ENCODE results near the gene DNAH11. TPM values are rescaled to one million over a fixed set of nuclear protein-coding genes. Genes with fewer than 3 reads are reported as not detected.

DNAH11 gene
- total RNA-seq, 1 experiment from 2014 or later, result 0.39 TPM

DNA sequence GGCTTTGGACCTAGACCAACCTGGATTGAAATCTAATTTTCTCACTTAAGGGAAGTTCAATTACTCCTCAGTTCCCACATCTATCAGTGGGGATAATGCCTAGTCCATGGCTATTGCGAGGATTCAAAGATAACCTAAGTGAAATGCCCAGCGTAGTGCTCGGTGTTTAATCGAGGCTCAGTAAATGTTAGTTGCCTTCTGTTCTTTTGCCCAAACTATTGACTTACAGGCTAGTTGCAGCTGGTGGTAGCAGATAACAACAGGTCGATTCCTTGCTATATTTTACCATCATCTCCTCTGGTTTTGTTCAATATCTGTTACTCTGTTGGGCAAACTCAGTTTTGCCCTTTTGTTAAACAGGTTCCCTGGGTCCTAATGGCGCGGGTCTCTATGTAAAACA, 22.8 kb downstream of the DNAH11 start:
- ChIA-PET POLR2A (no interaction called here), CTCF (no interaction called here)
- intact Hi-C loops (cut with micrococcal nuclease), result loop anchor here (5.0 kb wide), 2 partner anchors 303 to 783 kb away; no protein-coding TSS in a partner anchor

DNA sequence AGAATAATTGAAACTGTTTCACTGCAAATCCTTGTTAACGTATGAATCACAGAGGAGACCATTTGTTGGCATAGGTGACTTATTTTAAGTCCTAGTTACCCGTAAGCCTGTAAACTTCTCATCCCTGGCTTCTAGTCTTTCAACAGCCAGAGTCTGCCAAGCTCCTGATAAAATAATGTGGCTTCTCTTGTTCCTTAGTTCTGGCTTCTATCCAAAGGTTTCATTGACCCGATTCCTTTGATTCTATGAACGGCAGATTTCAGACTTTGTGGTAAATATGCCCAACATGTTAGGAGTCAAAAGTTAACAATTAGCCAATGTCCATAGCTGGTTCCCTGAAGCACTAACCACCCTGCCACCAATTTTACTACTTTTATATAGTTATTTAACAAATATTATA, 23.3 kb downstream of the DNAH11 start:
- Histone ChIP-seq H3K4me1 (ENCODE audit: control insufficient read depth in 1 of 2, insufficient read depth in 2 of 2, low read length in 2 of 2) (no peaks in the 10 kb centered on the region), H3K36me3 (ENCODE audit: control insufficient read depth in 1 of 2, insufficient read depth in 2 of 2, low read length in 2 of 2) (no peaks in the 10 kb centered on the region), H3K4me3 (replicated peaks in 1 of 2; ENCODE audit: low read depth in 1 of 2, low read length in 2 of 2) (no peak overlapping the region), H3K4me2 (ENCODE audit: low read length) (no peak overlapping the region), H4K20me1 (ENCODE audit: insufficient read depth) (no peaks in the 10 kb centered on the region), H3K9ac (ENCODE audit: low read length) (no peak overlapping the region), H3K9me2 (ENCODE audit: insufficient read depth) (no peaks in the 10 kb centered on the region), H3K27ac (ENCODE audit: low read depth, low read length) (no peak overlapping the region), H2AFZ (ENCODE audit: low read depth, low read length, poor library complexity, severe bottlenecking) (no peak overlapping the region), H3K27me3 (ENCODE audit: insufficient read depth, low read length) (no peaks in the 10 kb centered on the region), H3K9me3 (ENCODE audit: control insufficient read depth in 1 of 2, insufficient read depth in 1 of 2, low read depth in 1 of 2, low read length in 2 of 2) (no peaks in the 10 kb centered on the region), H3K79me2 (ENCODE audit: insufficient read depth, low read length) (no peaks in the 10 kb centered on the region)
- intact Hi-C loops (cut with micrococcal nuclease), result loop anchor here (5.0 kb wide), 2 partner anchors 304 to 784 kb away; no protein-coding TSS in a partner anchor
- no peak for DNase-seq (ENCODE audit: low read depth, low spot score)
- BruUV-seq (replicated peaks), result no TSS peak
- ATAC-seq, result no peak
- ChIA-PET POLR2A (no interaction called here), RAD21 (ENCODE audit: low non-redundant PET in 1 of 2, low total read pairs in 2 of 2, uncharacterized antibody in 2 of 2, unreplicated experiment in 2 of 2) (no interaction called here), CTCF (interaction anchor here (0.8 kb wide), 1 partner anchor 304 kb away, joined by 3 read pairs; no protein-coding TSS in a partner anchor)
- TF ChIP-seq JUND (IDR thresholded peaks at IDR 0.05), result no peak
- TF ChIP-seq CBX3 (IDR thresholded peaks at IDR 0.05; ENCODE audit: low read depth), result no peak
- no peak for TF ChIP-seq SP1 (IDR thresholded peaks at IDR 0.05; ENCODE audit: low read depth)
- TF ChIP-seq, protein P1, sequence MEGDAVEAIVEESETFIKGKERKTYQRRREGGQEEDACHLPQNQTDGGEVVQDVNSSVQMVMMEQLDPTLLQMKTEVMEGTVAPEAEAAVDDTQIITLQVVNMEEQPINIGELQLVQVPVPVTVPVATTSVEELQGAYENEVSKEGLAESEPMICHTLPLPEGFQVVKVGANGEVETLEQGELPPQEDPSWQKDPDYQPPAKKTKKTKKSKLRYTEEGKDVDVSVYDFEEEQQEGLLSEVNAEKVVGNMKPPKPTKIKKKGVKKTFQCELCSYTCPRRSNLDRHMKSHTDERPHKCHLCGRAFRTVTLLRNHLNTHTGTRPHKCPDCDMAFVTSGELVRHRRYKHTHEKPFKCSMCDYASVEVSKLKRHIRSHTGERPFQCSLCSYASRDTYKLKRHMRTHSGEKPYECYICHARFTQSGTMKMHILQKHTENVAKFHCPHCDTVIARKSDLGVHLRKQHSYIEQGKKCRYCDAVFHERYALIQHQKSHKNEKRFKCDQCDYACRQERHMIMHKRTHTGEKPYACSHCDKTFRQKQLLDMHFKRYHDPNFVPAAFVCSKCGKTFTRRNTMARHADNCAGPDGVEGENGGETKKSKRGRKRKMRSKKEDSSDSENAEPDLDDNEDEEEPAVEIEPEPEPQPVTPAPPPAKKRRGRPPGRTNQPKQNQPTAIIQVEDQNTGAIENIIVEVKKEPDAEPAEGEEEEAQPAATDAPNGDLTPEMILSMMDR (IDR thresholded peaks at IDR 0.05 in 2 of 3, conservative IDR thresholded peaks at IDR 0.05 in 1 of 3; ENCODE audit: borderline replicate concordance in 1 of 3, insufficient read depth in 1 of 3, low read depth in 2 of 3, low read length in 2 of 3), result no peak
- TF ChIP-seq CEBPB (IDR thresholded peaks at IDR 0.05; ENCODE audit: low read depth), result no peak
- no peak for TF ChIP-seq POLR2A (IDR thresholded peaks at IDR 0.05; ENCODE audit: borderline replicate concordance, extremely low read depth, insufficient read depth, insufficient read length)
- TF ChIP-seq ZFX (IDR thresholded peaks at IDR 0.05), result no peak
- no peak for TF ChIP-seq RAD21 (IDR thresholded peaks at IDR 0.05; ENCODE audit: low read depth)
- TF ChIP-seq, protein P2, sequence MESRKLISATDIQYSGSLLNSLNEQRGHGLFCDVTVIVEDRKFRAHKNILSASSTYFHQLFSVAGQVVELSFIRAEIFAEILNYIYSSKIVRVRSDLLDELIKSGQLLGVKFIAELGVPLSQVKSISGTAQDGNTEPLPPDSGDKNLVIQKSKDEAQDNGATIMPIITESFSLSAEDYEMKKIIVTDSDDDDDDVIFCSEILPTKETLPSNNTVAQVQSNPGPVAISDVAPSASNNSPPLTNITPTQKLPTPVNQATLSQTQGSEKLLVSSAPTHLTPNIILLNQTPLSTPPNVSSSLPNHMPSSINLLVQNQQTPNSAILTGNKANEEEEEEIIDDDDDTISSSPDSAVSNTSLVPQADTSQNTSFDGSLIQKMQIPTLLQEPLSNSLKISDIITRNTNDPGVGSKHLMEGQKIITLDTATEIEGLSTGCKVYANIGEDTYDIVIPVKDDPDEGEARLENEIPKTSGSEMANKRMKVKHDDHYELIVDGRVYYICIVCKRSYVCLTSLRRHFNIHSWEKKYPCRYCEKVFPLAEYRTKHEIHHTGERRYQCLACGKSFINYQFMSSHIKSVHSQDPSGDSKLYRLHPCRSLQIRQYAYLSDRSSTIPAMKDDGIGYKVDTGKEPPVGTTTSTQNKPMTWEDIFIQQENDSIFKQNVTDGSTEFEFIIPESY (IDR thresholded peaks at IDR 0.05; ENCODE audit: extremely low read depth, insufficient replicate concordance, low read length), result no peak
- TF ChIP-seq ELF1 (IDR thresholded peaks at IDR 0.05; ENCODE audit: borderline replicate concordance, low read depth), result no peak

More for the DNA sequence above, 22.8 kb downstream of the DNAH11 start:
- Histone ChIP-seq H3K9ac (ENCODE audit: low read length) (no peak overlapping the region), H3K4me2 (ENCODE audit: low read length) (no peak overlapping the region), H3K79me2 (ENCODE audit: insufficient read depth, low read length) (no peaks in the 10 kb centered on the region), H3K9me2 (ENCODE audit: insufficient read depth) (no peaks in the 10 kb centered on the region), H4K20me1 (ENCODE audit: insufficient read depth) (no peaks in the 10 kb centered on the region), H3K27me3 (ENCODE audit: insufficient read depth, low read length) (no peaks in the 10 kb centered on the region), H3K9me3 (ENCODE audit: control insufficient read depth in 1 of 2, insufficient read depth in 1 of 2, low read depth in 1 of 2, low read length in 2 of 2) (no peaks in the 10 kb centered on the region), H3K4me3 (replicated peaks in 1 of 2; ENCODE audit: low read depth in 1 of 2, low read length in 2 of 2) (no peak overlapping the region), H3K27ac (ENCODE audit: low read depth, low read length) (no peak overlapping the region), H3K36me3 (ENCODE audit: control insufficient read depth in 1 of 2, insufficient read depth in 2 of 2, low read length in 2 of 2) (no peaks in the 10 kb centered on the region), H3K4me1 (ENCODE audit: control insufficient read depth in 1 of 2, insufficient read depth in 2 of 2, low read length in 2 of 2) (no peaks in the 10 kb centered on the region), H2AFZ (ENCODE audit: low read depth, low read length, poor library complexity, severe bottlenecking) (no peak overlapping the region)
- ATAC-seq (no peak), DNase-seq (ENCODE audit: low read depth, low spot score) (no peak)
- RAD21 ChIA-PET (ENCODE audit: low non-redundant PET in 1 of 2, low total read pairs in 2 of 2, uncharacterized antibody in 2 of 2, unreplicated experiment in 2 of 2), result no interaction called here
- no peak for TF ChIP-seq SRF (IDR thresholded peaks at IDR 0.05; ENCODE audit: low read depth)
- no peak for TF ChIP-seq SIN3A (IDR thresholded peaks at IDR 0.05; ENCODE audit: low read depth)
- no peak for TF ChIP-seq EZH2 (IDR thresholded peaks at IDR 0.05)
- TF ChIP-seq, protein P3, sequence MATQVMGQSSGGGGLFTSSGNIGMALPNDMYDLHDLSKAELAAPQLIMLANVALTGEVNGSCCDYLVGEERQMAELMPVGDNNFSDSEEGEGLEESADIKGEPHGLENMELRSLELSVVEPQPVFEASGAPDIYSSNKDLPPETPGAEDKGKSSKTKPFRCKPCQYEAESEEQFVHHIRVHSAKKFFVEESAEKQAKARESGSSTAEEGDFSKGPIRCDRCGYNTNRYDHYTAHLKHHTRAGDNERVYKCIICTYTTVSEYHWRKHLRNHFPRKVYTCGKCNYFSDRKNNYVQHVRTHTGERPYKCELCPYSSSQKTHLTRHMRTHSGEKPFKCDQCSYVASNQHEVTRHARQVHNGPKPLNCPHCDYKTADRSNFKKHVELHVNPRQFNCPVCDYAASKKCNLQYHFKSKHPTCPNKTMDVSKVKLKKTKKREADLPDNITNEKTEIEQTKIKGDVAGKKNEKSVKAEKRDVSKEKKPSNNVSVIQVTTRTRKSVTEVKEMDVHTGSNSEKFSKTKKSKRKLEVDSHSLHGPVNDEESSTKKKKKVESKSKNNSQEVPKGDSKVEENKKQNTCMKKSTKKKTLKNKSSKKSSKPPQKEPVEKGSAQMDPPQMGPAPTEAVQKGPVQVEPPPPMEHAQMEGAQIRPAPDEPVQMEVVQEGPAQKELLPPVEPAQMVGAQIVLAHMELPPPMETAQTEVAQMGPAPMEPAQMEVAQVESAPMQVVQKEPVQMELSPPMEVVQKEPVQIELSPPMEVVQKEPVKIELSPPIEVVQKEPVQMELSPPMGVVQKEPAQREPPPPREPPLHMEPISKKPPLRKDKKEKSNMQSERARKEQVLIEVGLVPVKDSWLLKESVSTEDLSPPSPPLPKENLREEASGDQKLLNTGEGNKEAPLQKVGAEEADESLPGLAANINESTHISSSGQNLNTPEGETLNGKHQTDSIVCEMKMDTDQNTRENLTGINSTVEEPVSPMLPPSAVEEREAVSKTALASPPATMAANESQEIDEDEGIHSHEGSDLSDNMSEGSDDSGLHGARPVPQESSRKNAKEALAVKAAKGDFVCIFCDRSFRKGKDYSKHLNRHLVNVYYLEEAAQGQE (IDR thresholded peaks at IDR 0.05; ENCODE audit: low read depth), result no peak
- TF ChIP-seq EGR1 (IDR thresholded peaks at IDR 0.05; ENCODE audit: low read depth), result no peak
- no TSS peak for BruUV-seq (replicated peaks)

Measured in HCT116 (cell line).